Neural progenitor cell (in vitro differentiated cells): Measurements from ENCODE around the gene FSCN2. TPM values are rescaled to one million over a fixed set of nuclear protein-coding genes. Genes with fewer than 3 reads are reported as not detected.

Experiments
- small RNA-seq: library from RNA; depleted of rRNA; stranded (forward); fragments of <200 nt; gene quantifications from one replicate; pipeline ENCODE3, GENCODE V24; 2015
- total RNA-seq: library from RNA; depleted of rRNA; stranded (reverse); fragments of >200 nt; gene quantifications from 2 replicates; pipeline ENCODE4 v1.2.3, GENCODE V29; 2015; ENCODE audit warnings: low replicate concordance

The FSCN2 gene
- total RNA-seq, 1 donor from 2014 or later = not detected

Small RNAs within 50 kb of the gene (small RNA-seq; reads per million reads assigned to genes)
- gene RF00019 = not detected

Other genes with a start within 250 kb of the FSCN2 start
- 8.3 and 31.4 TPM in 2 replicates for gene SLC38A10, start 233.1 kb upstream of the FSCN2 start, total RNA-seq
- gene BAHCC1, start 132.9 kb upstream of the FSCN2 start, total RNA-seq = 3.4 and 26.3 TPM in 2 replicates
- 1,228 and 2,405 TPM in 2 replicates for gene ACTG1, start 15.6 kb upstream of the FSCN2 start, total RNA-seq
- gene FAAP100, start 24.0 kb downstream of the FSCN2 start, total RNA-seq = 9.7 and 36.5 TPM in 2 replicates
- 44.1 and 58.7 TPM in 2 replicates for gene NPLOC4, start 108.7 kb downstream of the FSCN2 start, total RNA-seq
- gene TSPAN10, start 108.8 kb downstream of the FSCN2 start, total RNA-seq = 0.93 and 2.2 TPM in 2 replicates
- gene PDE6G, start 128.2 kb downstream of the FSCN2 start, total RNA-seq = not detected in 2 replicates
- gene OXLD1, start 138.2 kb downstream of the FSCN2 start, total RNA-seq = 11.9 and 51.4 TPM in 2 replicates
- gene CCDC137, start 138.4 kb downstream of the FSCN2 start, total RNA-seq = 22.4 and 27.8 TPM in 2 replicates
- gene ARL16, start 155.4 kb downstream of the FSCN2 start, total RNA-seq = 31.2 and 40.3 TPM in 2 replicates
- gene HGS, start 155.6 kb downstream of the FSCN2 start, total RNA-seq = 46.2 and 79.3 TPM in 2 replicates
- gene MRPL12, start 175.0 kb downstream of the FSCN2 start, total RNA-seq = 13.2 and 30.9 TPM in 2 replicates
- gene SLC25A10, start 183.9 kb downstream of the FSCN2 start, total RNA-seq = 9.1 and 29.3 TPM in 2 replicates